Fibroblast of villous mesenchyme (primary cell): Measurements from ENCODE around the gene NOL8. TPM values are rescaled to one million over a fixed set of nuclear protein-coding genes. Genes with fewer than 3 reads are reported as not detected.

Experiments used
- DNase-seq: peaks from one replicate; pipeline ENCODE4 v3.0.0-alpha.2; 2010; ENCODE audit warnings: low read depth
- H3K4me3 ChIP-seq: 2 replicates; pipeline ENCODE4 v1.5.1; 2011; ENCODE audit warnings: low read depth, mild to moderate bottlenecking, low read length
- total RNA-seq: library from RNA; depleted of rRNA; stranded (reverse); fragments of >200 nt; gene quantifications from 2 replicates; pipeline ENCODE4 v1.2.3, GENCODE V29; 2012
- TF ChIP-seq, protein P1 (sequence below): IDR thresholded peaks from 2 replicates; pipeline ENCODE4 v1.5.1; 2012; ENCODE audit warnings: low read depth, mild to moderate bottlenecking, low read length; ENCODE audit not compliant: insufficient read depth

The NOL8 gene
- total RNA-seq, 1 donor = 24.2 TPM

GRCh38 chr9:92350740-92351133, 25.6 kb upstream of the NOL8 start:
- H3K4me3 ChIP-seq = no peak overlapping the region
- TF ChIP-seq, protein P1, sequence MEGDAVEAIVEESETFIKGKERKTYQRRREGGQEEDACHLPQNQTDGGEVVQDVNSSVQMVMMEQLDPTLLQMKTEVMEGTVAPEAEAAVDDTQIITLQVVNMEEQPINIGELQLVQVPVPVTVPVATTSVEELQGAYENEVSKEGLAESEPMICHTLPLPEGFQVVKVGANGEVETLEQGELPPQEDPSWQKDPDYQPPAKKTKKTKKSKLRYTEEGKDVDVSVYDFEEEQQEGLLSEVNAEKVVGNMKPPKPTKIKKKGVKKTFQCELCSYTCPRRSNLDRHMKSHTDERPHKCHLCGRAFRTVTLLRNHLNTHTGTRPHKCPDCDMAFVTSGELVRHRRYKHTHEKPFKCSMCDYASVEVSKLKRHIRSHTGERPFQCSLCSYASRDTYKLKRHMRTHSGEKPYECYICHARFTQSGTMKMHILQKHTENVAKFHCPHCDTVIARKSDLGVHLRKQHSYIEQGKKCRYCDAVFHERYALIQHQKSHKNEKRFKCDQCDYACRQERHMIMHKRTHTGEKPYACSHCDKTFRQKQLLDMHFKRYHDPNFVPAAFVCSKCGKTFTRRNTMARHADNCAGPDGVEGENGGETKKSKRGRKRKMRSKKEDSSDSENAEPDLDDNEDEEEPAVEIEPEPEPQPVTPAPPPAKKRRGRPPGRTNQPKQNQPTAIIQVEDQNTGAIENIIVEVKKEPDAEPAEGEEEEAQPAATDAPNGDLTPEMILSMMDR = no peak
- DNase-seq = no peak

GRCh38 chr9:92349771-92350739, 24.9 kb upstream of the NOL8 start:
- TF ChIP-seq, protein P1 = no peak
- DNase-seq = peak; percentile 67
- H3K4me3 ChIP-seq = no peak overlapping the region

- H3K4me3 ChIP-seq = no peak overlapping the region
- TF ChIP-seq, protein P1 = no peak
- DNase-seq = no peak
Observed at GRCh38 chr9:92345582-92345981, 20.4 kb upstream of the NOL8 start.

- H3K4me3 ChIP-seq = no peak overlapping the region
- TF ChIP-seq, protein P1 = peak; percentile 4
- no peak for DNase-seq
Observed at GRCh38 chr9:92342825-92343488, 17.8 kb upstream of the NOL8 start.

DNA sequence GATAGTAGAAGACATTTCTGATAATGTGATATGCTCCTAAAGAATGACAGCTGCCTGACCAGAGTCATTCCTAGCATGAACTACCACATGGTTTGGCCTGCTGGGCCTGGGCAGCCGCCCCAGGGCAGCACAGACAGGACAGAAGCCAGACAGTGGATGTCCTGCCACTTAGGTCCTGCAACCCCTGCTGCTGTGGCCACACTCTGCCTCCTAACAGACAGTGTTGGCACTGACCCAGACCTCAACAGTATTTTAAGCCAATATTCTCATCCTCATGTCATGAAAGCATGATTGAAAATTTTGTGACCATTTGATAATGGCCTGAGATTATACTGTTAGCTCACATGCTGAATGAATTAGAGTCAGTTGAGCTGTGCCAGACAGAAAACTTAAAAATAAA, 16.4 kb upstream of the NOL8 start:
- no peak overlapping the region for H3K4me3 ChIP-seq
- TF ChIP-seq, protein P1 = no peak
- no peak for DNase-seq

DNA sequence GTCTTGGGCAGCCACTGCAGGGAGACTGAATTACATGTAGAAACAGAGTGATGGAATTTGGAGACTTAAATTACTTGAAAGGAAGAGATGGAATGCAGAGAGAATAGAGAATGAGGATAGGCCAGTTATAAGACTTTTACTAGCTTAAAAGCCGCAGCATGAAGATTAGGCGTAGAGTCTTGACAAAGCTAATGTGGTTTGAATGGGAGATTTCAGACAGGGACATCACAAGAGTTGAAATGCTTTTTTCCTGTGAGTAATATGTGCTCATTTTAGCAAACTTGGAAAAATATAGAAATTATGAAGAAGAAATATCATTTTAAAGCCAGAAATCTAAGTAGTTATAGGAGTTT, 8.1 kb upstream of the NOL8 start:
- TF ChIP-seq, protein P1 = no peak

More for the DNA sequence above, 8.1 kb upstream of the NOL8 start:
- no peak overlapping the region for H3K4me3 ChIP-seq
- DNase-seq = no peak
